Measurements from ENCODE around the gene KAZN. TPM values are rescaled to one million over a fixed set of nuclear protein-coding genes. Genes with fewer than 3 reads are reported as not detected.
A peak's percentile ranks its signal among the peaks of the same experiment; 100 is the strongest.
"Not testable (repeated sequence)": the region's sequence is repeated elsewhere in the genome, so short reads cannot be mapped to it uniquely, and the experiment has no call there.

The KAZN gene
- total RNA-seq, 1 donor from 2014 or later, result 11.6 TPM

GRCh38 chr1:14958249-14959058 lies 360.0 kb downstream of the KAZN start:
- Mint-ChIP-seq H3K9me3 (no peaks in the 10 kb centered on the region), H3K27ac (ENCODE audit: unreplicated experiment) (no peak overlapping the region), H3K4me3 (no peak overlapping the region), H3K4me1 (no peaks in the 10 kb centered on the region), H3K36me3 (ENCODE audit: low read depth) (no peaks in the 10 kb centered on the region), H3K27me3 (ENCODE audit: low read depth) (no peaks in the 10 kb centered on the region)
- no peak for DNase-seq (ENCODE audit: low read depth, low spot score)
- TF ChIP-seq, protein P1, sequence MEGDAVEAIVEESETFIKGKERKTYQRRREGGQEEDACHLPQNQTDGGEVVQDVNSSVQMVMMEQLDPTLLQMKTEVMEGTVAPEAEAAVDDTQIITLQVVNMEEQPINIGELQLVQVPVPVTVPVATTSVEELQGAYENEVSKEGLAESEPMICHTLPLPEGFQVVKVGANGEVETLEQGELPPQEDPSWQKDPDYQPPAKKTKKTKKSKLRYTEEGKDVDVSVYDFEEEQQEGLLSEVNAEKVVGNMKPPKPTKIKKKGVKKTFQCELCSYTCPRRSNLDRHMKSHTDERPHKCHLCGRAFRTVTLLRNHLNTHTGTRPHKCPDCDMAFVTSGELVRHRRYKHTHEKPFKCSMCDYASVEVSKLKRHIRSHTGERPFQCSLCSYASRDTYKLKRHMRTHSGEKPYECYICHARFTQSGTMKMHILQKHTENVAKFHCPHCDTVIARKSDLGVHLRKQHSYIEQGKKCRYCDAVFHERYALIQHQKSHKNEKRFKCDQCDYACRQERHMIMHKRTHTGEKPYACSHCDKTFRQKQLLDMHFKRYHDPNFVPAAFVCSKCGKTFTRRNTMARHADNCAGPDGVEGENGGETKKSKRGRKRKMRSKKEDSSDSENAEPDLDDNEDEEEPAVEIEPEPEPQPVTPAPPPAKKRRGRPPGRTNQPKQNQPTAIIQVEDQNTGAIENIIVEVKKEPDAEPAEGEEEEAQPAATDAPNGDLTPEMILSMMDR (conservative IDR thresholded peaks at IDR 0.05), result no peak

GRCh38 chr1:14959059-14959694 lies 360.7 kb downstream of the KAZN start:
- Mint-ChIP-seq H3K4me1 (no peaks in the 10 kb centered on the region), H3K27me3 (ENCODE audit: low read depth) (no peaks in the 10 kb centered on the region), H3K4me3 (no peak overlapping the region), H3K36me3 (ENCODE audit: low read depth) (peaks cover 2% of the 10 kb centered on the region), H3K9me3 (no peaks in the 10 kb centered on the region), H3K27ac (ENCODE audit: unreplicated experiment) (no peak overlapping the region)
- no peak for DNase-seq (ENCODE audit: low read depth, low spot score)
- TF ChIP-seq, protein P1 (conservative IDR thresholded peaks at IDR 0.05), result no peak

GRCh38 chr1:14961661-14962267 lies 363.3 kb downstream of the KAZN start:
- H3K36me3 Mint-ChIP-seq (ENCODE audit: low read depth), result peaks cover 2% of the 10 kb centered on the region
- H3K4me1 Mint-ChIP-seq, result no peaks in the 10 kb centered on the region
- no peak overlapping the region for H3K27ac Mint-ChIP-seq (ENCODE audit: unreplicated experiment)
- H3K4me3 Mint-ChIP-seq, result no peak overlapping the region
- no peak for DNase-seq (ENCODE audit: low read depth, low spot score)
- no peaks in the 10 kb centered on the region for H3K27me3 Mint-ChIP-seq (ENCODE audit: low read depth)
- TF ChIP-seq, protein P1 (conservative IDR thresholded peaks at IDR 0.05), result no peak
- no peaks in the 10 kb centered on the region for H3K9me3 Mint-ChIP-seq

- Mint-ChIP-seq H3K4me3 (no peak overlapping the region), H3K36me3 (ENCODE audit: low read depth) (peaks cover 2% of the 10 kb centered on the region), H3K27me3 (ENCODE audit: low read depth) (no peaks in the 10 kb centered on the region), H3K4me1 (peaks cover 3% of the 10 kb centered on the region), H3K27ac (ENCODE audit: unreplicated experiment) (no peak overlapping the region), H3K9me3 (no peaks in the 10 kb centered on the region)
- DNase-seq (ENCODE audit: low read depth, low spot score), result no peak
- TF ChIP-seq, protein P1 (conservative IDR thresholded peaks at IDR 0.05), result no peak
These were observed 363.9 kb downstream of the KAZN start for GRCh38 chr1:14962407-14962806.

DNA sequence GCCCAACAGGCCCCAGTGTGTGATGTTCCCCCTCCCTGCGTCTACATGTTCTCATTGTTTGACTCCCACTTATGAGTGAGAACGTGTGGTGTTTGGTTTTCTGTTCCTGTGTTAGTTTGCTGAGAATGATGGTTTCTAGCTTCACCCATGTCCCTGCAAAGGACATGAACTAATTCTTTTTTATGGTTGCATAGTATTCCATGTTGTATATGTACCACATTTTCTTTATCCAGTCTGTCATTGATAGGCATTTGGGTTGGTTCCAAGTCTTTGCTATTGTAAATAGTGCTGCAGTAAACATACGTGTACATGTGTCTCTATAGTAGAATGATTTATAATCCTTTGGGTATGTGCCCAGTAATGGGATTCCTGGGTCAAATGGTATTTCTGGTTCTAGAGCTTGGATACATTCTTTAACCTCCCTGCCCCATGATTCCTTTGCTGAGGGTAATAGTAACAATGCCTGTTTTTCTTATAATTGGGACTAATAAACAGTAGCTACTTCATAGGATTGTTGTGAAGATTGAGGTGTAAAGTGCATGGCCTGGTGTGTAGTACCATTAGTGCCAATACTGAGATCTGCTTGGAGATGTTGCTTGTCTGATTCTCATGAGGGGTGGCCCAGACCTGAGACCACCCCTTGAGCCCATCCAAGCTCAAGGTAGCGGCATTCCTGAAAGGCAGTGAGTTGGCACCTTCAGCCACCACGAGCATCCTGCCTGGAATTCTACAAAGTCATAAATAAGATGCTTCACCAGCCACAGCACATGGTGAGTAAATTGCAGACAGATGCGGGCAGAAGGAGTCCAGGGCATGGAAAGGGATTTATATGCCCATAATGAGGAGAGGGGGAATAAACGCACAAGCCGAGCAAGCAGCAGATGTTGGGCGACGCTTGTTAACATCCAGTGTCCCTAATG lies 365.6 kb downstream of the KAZN start:
- peaks cover 14% of the 10 kb centered on the region for H3K4me1 Mint-ChIP-seq
- not testable (repeated sequence) for H3K27me3 Mint-ChIP-seq (ENCODE audit: low read depth)

More for the DNA sequence above, 365.6 kb downstream of the KAZN start:
- H3K27ac Mint-ChIP-seq (ENCODE audit: unreplicated experiment), result peak overlapping the region; percentile 94
- not testable (repeated sequence) for DNase-seq (ENCODE audit: low read depth, low spot score); H3K4me3 Mint-ChIP-seq; H3K9me3 Mint-ChIP-seq; H3K36me3 Mint-ChIP-seq (ENCODE audit: low read depth)

Measured in neural crest cell (in vitro differentiated cells).